Right kidney (tissue), 1 donor: ENCODE data around the gene SFXN5.

Experiments
- DNase-seq: peaks from one replicate; pipeline ENCODE4 v3.0.0-alpha.2; 2016

SFXN5 gene

DNA sequence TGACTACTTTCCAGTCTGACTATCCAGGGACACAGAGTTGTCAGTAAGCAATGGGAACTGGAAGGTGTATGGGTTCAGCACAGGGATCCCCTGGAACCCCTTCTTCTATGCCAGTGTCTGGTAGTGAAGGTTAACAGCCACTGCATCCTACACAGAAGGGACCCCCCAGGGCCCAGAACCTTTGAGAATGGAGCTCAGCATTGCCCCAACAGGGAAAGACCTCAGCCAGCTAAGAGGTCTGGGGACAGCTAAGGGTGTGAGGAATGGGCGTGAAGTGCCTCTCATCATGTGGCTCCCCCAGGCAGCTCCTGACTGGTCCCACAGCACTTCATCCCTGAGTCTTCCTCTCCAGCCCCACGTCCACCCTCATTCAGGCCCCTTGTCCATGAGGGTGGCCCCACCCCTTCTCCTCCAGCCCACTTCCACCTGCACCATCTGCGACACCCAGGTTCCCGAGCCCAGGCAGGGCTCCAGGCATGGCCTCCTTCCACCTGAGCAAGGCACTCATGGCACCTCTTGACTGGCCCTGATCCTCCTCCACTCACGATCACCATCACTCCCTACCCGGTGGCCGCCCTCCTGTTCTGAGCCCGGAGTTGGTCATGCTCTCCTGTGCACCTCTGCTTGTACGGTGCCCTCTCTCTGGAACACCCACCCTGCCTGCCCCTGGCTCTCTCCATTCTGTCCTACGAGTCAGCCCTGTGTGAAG lies 77.1 kb downstream of the SFXN5 start:
- no peak for DNase-seq

DNA sequence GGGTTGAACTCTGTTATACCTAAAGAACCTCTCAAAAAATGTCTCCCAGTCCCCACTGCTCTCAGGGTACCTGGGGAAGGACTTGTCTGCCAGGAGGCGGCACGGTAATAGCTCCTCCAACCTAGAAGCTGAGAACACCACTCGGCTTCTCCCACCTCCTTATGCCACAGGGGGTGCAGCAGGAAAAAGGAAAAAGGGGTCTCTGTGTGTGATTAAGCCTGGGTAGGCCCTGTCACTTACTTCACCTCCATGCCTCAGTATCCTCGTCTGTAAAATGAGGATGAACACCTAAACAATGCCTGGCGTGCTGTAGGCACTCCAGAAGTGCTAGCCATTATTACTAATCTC lies 77.6 kb downstream of the SFXN5 start:
- no peak for DNase-seq

DNA sequence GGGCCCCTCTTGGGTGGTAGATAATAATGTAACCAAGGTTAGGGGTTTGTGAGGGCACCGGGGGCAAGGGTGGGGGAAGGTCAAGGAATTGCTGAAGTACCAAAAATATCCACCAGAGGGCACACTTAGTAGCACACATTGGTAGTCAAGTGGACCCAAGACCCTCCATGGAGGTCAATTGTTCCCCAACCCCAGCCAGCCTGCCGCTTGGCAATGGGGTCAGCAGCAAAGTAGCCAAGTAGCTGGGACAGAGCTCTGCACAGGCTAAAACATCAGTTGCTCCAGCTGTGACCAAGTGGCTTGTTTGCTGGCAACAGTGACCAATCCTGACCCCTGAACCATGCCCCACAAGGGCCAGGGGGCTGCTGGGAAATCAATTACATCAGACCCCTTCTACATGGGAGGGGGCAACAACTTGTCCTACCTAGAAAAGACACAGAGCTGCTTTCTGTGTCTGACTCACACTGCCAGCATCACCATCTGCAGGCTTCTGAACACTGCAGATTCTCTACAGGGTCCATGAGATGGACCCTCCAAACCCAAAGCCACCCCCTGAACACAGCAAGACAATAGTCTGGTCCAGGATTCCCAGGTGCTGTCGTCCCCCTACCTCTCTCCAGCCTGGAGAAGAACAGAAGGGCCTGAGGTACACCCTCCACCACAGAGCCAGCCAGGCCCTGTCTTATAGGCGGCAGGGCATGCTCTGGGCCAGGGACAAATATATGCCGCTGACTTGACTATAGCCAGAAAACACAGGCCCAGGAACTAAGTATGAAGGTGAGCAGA lies 78.2 kb downstream of the SFXN5 start:
- no peak for DNase-seq

DNA sequence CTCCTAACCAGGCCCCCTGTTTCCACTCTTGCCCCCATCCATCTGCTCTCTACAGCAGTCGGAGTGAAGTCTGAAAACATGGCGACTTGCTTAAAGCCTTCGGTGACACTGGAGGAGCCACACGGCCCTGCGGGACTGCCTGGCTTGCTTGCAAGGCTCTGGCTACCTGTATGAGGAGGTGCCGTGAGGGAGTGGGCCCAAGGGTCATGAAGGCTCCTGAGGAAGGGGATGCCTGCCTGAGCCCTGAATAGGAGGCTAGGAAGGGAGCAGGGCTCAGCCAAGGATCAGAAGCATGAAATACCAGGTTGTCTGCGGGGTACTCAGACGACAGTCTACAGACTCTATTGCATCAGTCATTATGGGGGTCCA lies 78.8 kb downstream of the SFXN5 start:
- no peak for DNase-seq

DNA sequence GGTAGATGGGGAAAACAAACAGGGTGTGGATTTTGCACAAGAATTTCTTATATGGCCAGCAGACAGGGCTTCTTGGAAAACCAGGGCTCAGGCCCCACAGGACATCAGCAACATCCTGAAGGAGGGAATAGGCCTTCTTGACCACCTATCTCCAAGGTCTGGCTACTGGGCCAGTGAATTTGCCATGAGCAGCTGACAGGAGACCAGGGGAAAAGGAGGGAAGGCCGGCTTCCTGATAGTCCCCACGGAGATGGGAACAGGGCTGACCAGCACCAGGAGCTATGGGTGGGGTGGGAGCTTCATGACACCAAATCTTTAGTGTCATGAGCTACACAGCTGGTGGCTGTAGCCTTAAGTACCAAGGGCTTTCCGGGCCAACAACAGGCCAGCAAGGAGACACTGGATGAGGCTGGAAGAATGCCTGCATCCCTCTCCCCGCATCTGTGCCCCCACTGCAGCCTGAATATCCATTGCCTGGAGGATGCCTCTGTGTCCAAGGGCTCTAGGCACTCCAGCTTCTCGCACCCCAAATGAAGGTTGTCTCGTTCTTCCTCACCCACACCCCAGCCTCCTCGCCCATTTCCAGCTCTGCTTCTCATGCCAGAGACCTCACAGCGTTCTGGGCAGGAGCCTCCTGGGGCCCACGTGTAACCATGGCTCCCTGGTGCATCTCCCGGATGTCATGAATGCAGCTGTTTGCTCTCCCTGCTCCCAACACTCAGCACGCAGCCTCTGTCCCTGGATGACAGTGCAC lies 79.4 kb downstream of the SFXN5 start:
- DNase-seq: no peak

DNA sequence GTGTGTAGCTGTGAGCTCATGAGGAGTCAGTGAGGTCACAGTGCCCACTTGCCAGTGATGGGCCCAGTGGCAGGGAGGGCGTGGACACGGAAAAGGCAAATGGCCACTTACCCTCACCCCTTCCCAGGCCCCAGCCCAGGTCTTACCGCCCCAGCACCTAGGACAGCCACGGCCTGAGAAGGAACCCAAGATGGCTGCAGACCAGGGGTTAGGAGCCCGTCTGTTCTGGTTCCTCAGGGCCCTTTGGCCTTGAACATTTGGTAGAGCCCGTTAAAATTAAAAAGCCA lies 80.1 kb downstream of the SFXN5 start:
- no peak for DNase-seq

DNA sequence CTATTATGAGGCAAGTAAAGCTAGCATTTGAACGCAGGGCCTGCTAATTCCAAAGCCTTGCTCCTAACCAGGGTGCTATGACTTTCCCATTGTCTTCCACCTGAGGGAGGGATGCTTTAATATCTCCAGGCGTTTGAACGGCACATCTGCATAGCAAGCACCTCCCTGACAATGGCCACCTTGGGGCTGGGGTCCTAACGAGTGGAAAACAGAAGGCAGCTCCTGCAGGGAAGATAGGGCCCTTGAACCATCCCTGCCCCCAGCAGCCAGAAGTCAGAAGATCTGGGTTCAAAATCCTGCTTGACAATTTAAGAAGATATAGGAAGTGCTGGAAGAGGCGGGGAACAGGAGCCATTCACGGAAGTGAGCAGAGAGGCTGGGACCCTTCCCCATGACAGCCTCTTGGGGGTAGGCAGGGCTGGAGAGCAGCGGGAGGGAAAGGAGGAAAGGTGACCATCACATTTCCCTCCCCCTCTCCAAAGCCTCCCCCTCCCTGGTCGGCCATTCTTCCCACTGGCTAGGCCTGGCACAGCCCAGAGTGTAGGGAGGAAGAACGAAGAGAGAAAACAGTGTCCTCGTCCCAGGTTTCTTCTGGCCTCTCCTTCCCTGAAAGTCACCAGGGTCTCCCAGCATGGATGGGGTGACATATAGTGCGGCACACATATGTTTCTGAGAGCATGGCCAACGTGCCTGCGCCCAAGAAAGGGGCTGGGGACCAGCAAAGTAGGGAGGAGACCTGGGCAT lies 80.6 kb downstream of the SFXN5 start:
- DNase-seq: no peak

DNA sequence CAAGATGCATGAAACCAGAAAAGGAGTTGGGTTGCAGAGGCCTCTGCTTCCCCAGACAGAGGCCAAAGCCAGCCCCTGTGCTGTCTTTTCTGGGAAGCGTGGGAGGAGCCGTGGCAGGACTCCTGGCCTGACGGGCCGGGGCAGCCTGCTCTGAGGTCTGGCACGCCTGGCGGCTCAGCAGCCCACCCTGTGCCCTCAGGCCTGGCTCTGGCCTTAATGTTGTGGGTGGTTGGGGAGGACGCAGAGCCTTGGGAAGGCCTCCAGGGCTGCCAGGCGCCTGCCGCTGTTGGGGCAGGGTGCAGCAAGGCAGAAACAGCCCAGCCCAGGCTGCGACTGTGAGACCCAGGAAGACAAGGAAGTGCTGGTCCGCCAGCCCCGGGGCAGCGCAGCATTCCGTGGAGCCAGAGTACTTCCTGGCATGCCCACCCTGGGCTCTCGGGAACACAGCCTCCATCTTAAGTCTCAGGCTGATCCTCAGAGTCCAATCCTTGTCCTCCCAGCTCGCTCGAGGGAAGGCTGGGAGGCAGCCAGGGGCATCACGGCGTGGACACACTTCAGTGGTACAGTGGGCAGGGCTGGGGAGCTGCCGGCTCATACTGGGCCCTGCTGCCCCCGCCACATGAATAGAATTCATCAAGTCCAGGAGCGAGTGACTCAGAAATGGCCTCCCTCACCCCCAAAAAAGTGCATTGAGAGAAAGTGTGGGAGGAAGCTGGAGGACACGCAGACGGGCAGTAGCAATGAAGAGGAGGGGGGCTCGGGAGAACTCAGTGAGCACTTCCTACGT lies 81.5 kb downstream of the SFXN5 start:
- DNase-seq: no peak

DNA sequence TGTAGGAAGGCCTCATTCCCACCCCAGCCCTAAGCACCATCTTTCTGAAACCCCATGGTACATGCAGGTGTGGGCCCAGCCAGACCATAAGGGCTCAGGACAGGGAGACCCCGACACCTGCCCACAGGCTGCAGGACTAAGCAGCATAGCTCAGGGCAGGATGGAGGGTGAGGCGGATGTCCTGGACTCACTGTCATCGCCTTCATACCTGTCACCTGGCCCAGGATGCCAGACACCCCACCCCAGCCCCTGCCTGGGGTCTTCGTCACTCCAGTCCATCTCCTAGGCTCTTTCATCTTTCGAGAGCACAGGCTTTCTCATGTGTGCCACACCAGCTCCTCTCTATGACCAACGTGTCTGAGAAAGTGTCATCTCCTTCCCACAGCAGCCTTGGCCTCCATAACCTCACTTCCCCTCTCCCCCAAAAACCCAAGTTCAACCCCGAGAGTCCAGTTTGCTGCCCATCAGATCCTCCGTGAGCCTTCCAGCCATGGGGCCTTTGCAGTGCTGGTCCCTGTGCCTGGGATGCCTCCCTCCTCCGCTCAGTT lies 82.7 kb downstream of the SFXN5 start:
- no peak for DNase-seq

DNA sequence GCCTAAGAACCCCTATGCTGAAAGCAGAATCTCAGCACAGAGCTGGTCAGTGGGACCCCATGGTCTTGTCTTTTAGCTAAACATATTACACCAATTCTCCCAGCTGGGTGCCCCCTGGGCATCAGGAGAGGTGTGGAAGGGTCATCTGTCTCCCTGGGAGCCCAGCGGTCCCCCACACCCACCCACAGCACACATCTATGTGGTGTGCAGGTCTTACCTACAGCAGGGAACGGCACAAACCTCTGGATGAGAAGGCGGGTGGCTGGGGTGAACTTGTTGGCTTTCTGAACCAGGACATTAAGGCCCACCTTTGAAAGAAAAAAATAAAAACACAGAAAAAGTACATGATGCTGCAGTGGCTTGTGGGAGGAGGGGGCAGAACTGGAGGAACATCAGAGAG lies 83.5 kb downstream of the SFXN5 start:
- no peak for DNase-seq

DNA sequence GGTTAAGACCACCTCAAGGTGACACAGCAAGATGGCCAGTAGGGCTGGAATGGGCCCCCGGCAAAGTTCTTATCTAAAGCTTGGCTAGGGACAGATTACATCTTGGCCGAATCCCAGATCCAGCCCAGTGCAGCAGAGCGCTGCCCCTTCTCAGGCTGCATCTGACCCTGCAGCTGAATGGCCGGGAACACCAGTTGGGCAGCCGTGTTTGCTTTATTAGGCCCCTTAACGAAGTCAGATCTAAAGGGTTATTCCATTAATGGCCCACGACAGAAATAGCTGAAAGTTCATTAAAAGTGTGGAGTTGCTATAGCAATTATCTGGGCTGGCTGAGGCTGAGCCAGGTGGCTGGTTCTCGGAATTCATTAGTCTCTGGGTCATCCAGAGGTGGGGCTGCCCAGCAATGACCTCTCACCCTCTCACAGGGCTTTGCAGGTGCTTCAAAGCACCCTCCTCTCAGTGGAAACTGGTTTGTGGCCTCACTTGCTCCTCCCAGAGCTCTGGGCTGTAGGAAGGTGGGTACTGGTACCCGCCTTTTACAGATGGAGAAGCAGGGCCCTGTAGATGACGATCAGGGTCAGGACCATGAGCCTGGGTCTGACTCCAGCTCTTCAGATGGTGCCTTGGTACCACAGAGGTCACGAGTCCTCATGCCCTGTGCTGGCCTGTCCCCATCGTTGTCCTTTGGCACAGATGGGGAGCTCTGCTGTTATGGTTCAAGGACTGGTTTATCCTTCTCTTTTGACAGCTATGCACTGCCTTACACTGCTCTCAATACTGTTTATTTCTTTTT lies 85.4 kb downstream of the SFXN5 start:
- no peak for DNase-seq

DNA sequence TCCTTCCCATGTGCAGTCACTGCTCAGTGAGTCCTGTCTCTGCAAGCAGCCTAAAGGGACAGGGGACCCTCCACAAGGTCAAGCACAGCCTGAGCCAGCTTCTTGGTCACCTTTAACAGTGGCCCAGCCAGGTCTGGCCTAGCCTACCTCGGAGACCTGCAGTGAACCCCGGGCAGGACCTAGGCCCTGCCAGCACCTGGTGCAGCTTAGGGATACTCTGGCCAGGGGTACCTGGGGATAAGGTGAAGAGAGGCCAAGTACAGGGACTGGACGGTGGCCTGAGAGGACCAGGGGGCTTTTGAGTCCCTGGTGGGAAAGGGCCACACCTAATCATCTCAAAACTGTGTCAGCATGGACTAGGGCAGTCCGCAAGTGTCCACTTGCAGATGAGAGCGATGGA lies 86.4 kb downstream of the SFXN5 start:
- DNase-seq: no peak

DNA sequence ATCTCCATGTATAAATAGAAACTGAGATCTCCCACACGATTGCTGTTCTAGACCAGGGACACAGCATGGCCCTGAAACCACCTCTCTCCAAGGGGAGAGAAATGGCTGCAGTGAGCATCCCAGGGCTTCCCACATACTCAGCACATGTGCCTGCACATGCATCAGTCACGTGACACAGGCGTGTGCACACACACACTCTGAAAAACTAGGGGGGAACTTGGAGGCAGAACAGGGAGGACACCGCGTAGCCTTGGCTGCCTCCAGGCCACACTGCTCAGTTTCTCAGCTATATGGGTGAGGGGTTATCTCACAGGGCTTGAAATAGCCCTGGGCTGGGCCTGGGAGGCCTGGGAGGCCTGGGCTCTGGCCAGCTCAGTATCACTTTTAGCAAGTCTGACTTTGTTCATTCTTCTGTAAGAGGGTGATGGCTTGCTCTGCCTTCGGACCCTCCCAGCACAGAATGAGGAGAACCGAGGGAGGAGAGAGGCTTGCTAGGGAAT lies 87.3 kb downstream of the SFXN5 start:
- DNase-seq: no peak

DNA sequence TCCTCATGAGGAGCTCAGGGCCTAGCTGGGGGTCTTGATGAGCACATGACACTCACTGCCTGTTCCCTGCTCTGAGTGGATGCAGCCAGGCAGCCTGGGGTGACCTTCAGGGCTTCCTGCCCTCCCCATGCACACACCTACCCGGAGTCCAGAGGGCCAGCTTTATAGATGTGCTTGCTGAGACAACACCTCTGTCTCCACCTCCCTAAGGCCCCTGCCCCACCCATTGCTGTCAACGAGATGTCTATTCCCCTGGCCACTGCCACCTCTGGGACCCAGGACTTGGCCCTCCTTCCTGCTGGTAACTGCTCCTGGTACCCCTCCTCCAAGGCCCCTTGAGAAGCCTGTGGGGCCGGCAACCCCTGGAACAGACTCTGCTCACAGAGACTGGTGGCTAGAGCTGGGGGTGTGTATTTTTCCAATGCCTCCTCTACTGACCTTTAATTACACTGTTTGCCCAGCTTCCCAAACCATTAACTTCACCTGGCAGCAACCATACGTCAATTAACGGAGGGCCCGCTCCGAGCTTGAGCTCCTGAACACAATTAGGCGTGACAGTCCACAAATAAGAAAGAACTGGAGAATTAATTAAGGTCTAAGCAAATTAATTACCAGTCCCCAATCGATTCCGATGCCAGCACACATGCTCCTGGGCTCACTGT lies 87.9 kb downstream of the SFXN5 start:
- no peak for DNase-seq

DNA sequence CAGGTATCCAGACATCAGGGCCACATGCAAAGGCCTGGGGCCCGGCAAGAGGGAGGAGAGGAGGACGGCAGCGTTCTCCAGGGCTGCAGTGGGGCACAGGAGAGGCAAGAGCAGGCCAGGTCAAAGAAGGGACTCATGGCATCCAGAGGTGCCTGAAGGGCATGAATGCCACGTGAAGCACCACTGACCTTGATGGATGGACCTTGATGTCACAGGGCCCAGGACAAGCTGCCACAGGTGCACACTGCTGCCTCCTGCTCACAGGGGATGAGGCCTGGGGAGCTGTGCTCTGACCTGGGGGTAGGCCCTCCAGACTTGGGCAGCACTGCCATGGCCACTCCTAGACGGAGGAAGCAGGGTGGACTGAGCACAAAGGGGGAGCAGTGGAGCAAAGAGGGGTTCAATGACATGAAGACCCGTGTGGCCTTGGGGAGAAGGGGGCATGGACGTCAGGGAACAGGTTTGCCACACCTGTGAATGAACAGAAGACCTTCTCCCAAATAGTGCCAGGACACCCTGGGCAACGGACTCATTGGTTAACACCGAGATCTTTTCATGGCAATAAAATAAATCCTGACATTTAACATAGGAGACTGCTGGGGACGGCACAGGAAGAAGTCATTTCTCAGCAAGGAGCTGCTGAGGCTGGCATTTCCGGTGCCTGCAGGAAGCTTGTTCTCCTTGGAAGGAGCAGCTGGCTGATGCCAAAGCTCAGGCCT lies 88.6 kb downstream of the SFXN5 start:
- no peak for DNase-seq

DNA sequence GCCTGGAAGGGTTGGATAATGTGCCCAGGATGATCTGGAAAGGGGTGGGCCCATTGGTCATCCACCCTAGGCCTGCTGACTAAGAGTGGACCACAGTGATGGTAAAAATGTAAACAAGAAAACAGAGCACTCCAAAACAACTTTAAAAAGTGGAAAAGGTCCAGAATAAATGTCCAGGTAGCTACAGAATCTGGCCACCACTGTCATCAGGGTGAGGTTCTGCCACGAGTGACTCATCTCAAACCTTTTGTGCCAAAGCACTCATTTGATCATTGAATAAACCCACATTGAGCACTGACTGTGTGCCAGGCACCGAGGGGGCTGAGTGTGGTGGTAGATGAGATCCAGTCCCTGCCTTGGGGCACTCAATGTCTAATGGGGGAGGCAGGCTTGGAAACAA lies 89.3 kb downstream of the SFXN5 start:
- no peak for DNase-seq

DNA sequence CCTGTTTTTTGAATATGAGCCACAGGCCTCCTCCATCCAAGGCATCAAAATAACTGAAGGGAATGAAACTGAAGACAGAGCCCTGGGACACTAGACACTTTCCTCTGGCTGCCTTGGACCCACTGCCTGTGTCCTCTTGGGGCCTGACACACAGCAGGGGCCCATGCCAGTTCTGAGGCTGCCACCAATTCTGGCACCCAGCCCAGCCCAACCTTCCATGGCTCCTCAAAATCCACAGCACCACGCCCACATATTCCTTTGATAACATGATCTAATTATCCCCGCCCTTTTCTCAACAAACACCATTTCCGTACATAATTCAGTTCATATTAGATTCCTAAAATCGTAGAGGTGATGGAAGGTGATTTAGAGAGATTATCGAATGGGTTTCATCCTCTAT lies 90.0 kb downstream of the SFXN5 start:
- DNase-seq: no peak

DNA sequence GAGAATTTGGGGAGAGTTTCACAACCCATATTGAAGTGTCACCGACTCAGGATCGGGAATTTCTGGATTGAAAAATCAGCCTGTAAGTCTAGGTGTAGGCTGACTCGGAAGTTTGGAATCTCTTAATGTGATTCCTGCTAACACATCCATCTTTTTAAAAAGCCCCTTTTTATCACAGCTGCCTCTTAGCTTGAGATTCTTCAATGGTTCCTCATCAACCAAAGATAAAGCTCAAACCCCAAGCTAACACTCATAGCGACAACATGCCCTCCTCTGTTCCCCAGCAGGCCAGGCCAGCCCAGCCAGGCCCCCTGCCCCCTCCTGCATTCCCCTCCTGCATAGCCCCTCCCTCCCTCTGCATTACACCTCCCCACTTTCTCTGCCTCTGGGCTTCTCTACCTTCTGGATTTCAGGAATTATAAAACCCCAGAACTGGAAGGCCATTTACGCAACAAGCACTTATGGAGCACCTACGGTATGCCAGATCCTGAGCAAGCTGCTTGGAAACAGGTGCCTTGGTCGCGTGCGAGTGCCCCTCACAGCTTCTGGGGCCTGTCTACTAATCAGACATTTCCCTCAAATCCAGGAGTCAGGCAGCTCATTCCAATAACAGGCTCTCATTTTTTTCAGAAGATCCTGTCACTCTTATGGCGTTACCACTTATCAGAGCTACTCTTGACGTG lies 90.8 kb downstream of the SFXN5 start:
- DNase-seq: no peak

DNA sequence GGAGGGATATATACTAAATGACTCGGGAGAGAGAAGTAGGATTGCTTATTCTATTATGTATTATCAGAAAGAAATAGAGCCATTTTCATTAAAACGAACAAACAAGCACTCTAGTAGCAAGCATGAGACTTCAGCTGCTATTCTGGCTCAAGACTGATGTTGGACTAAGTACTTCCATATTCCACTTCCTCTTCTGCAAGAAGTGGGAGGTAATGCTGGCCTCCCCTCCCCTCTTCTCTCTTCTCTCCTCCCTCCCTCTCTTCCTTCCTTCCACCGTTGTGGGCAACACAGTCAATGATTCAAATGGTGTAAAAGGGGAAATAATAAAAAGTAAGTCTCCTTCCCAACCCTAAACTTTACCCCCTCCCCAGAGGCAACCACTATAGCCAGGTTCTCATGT lies 91.6 kb downstream of the SFXN5 start:
- no peak for DNase-seq
